Measurements from ENCODE around the gene DCN.

- TF ChIP-seq, protein P1, sequence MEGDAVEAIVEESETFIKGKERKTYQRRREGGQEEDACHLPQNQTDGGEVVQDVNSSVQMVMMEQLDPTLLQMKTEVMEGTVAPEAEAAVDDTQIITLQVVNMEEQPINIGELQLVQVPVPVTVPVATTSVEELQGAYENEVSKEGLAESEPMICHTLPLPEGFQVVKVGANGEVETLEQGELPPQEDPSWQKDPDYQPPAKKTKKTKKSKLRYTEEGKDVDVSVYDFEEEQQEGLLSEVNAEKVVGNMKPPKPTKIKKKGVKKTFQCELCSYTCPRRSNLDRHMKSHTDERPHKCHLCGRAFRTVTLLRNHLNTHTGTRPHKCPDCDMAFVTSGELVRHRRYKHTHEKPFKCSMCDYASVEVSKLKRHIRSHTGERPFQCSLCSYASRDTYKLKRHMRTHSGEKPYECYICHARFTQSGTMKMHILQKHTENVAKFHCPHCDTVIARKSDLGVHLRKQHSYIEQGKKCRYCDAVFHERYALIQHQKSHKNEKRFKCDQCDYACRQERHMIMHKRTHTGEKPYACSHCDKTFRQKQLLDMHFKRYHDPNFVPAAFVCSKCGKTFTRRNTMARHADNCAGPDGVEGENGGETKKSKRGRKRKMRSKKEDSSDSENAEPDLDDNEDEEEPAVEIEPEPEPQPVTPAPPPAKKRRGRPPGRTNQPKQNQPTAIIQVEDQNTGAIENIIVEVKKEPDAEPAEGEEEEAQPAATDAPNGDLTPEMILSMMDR (IDR thresholded peaks at IDR 0.05; ENCODE audit: low read length): no peak
- no peak for TF ChIP-seq EZH2 (IDR thresholded peaks at IDR 0.05; ENCODE audit: borderline replicate concordance, low read length)
These were observed 29.2 kb upstream of the DCN start for GRCh38 chr12:91211866-91212265.
